ENCODE measurements around the gene EBF3. TPM values are rescaled to one million over a fixed set of nuclear protein-coding genes. Genes with fewer than 3 reads are reported as not detected.

Gene EBF3
- total RNA-seq, 1 donor from 2014 or later: not detected

DNA sequence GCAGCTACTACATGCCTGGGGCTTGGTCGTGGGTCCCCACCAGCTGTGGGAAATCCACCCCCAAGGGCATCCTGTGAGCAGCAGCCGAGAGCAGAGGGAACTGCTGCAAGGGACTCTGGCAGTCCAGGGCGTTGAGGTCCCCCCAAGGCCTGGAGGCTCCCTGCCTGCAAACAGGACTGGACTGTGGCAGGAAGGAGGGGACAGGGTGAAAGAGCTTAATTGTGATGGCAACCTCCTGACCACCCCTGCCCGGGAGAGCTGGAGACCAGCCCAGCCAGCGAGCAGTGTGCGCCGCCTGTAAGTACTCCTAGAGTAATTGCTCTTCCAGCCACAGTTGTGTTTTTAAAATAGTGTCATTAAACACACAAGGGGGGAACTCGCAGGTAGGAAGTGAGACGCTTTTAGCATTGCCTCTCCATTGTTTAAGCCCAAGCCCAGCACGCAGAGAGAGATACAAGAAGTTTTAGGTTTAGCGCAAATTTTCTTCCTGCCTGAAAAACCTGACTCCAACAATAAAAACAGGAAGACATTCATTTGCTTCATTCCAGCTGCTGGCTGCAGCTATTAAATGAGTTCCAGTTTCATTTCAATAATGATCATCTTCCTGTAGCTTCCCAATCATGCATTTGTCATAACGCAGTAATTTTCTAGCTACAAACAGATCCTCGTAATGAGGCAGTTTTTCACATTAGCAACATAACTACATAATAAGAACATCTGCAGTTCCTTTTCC, 111.1 kb downstream of the EBF3 start:
- no peak for TF ChIP-seq CTCF (IDR thresholded peaks at IDR 0.05)
- Mint-ChIP-seq H3K9me3 (ENCODE audit: low read depth) (peaks cover 6% of the 10 kb centered on the region), H3K4me3 (ENCODE audit: unreplicated experiment) (no peak overlapping the region), H3K27ac (ENCODE audit: unreplicated experiment) (no peak overlapping the region), H3K27me3 (ENCODE audit: low read depth) (no peaks in the 10 kb centered on the region), H3K4me1 (ENCODE audit: low read depth) (no peaks in the 10 kb centered on the region), H3K36me3 (ENCODE audit: low read depth) (no peaks in the 10 kb centered on the region)
- no peak for DNase-seq (ENCODE audit: low spot score)

GRCh38 chr10:129851941-129852640, 112.0 kb downstream of the EBF3 start:
- H3K27me3 Mint-ChIP-seq (ENCODE audit: low read depth): no peaks in the 10 kb centered on the region
- no peaks in the 10 kb centered on the region for H3K36me3 Mint-ChIP-seq (ENCODE audit: low read depth)
- H3K4me3 Mint-ChIP-seq (ENCODE audit: unreplicated experiment): no peak overlapping the region
- DNase-seq (ENCODE audit: low spot score): no peak
- no peak overlapping the region for H3K27ac Mint-ChIP-seq (ENCODE audit: unreplicated experiment)
- TF ChIP-seq CTCF (IDR thresholded peaks at IDR 0.05): no peak
- no peaks in the 10 kb centered on the region for H3K4me1 Mint-ChIP-seq (ENCODE audit: low read depth)
- peaks cover 6% of the 10 kb centered on the region for H3K9me3 Mint-ChIP-seq (ENCODE audit: low read depth)

GRCh38 chr10:129850790-129851189, 113.3 kb downstream of the EBF3 start:
- H3K27ac Mint-ChIP-seq (ENCODE audit: unreplicated experiment): no peak overlapping the region
- H3K9me3 Mint-ChIP-seq (ENCODE audit: low read depth): no peaks in the 10 kb centered on the region
- no peak overlapping the region for H3K4me3 Mint-ChIP-seq (ENCODE audit: unreplicated experiment)
- no peaks in the 10 kb centered on the region for H3K36me3 Mint-ChIP-seq (ENCODE audit: low read depth)
- H3K27me3 Mint-ChIP-seq (ENCODE audit: low read depth): no peaks in the 10 kb centered on the region
- no peak for TF ChIP-seq CTCF (IDR thresholded peaks at IDR 0.05)
- no peak for DNase-seq (ENCODE audit: low spot score)
- H3K4me1 Mint-ChIP-seq (ENCODE audit: low read depth): no peaks in the 10 kb centered on the region

- no peaks in the 10 kb centered on the region for H3K4me1 Mint-ChIP-seq (ENCODE audit: low read depth)
- H3K9me3 Mint-ChIP-seq (ENCODE audit: low read depth): no peaks in the 10 kb centered on the region
- TF ChIP-seq CTCF (IDR thresholded peaks at IDR 0.05): no peak
- H3K27me3 Mint-ChIP-seq (ENCODE audit: low read depth): no peaks in the 10 kb centered on the region
- no peak overlapping the region for H3K27ac Mint-ChIP-seq (ENCODE audit: unreplicated experiment)
- DNase-seq (ENCODE audit: low spot score): no peak
- H3K4me3 Mint-ChIP-seq (ENCODE audit: unreplicated experiment): no peak overlapping the region
- H3K36me3 Mint-ChIP-seq (ENCODE audit: low read depth): no peaks in the 10 kb centered on the region
These were observed 113.8 kb downstream of the EBF3 start for GRCh38 chr10:129850316-129850715.

DNA sequence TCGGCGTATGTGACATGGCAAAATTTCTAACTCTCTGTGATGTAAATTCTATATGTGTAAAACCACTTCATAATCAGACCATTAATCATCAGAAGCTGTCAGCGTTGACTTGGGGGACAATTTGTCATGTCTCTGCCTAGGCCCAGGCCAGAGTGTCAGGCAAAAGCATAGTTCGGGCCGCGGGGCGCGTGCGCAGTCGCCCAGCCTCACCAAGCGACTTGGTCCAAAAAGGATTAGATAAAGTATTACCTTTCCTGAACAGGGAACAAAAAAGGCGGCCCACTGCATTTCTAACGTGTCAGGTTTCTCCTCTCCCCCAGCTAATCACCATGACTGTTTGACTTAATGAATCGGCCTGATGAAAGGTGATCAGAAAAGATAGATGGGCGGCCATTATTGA, 114.2 kb downstream of the EBF3 start:
- Mint-ChIP-seq H3K27ac (ENCODE audit: unreplicated experiment) (no peak overlapping the region), H3K36me3 (ENCODE audit: low read depth) (no peaks in the 10 kb centered on the region), H3K27me3 (ENCODE audit: low read depth) (no peaks in the 10 kb centered on the region), H3K4me1 (ENCODE audit: low read depth) (no peaks in the 10 kb centered on the region), H3K4me3 (ENCODE audit: unreplicated experiment) (no peak overlapping the region), H3K9me3 (ENCODE audit: low read depth) (no peaks in the 10 kb centered on the region)
- DNase-seq (ENCODE audit: low spot score): no peak
- no peak for TF ChIP-seq CTCF (IDR thresholded peaks at IDR 0.05)

Measured in chondrocyte (in vitro differentiated cells).